OCI-LY7 (cell line): ENCODE results near the gene ZDBF2.

Experiments
- EZH2phosphoT487 ChIP-seq: fragments of 200-600 bp; sonication (generic); IDR thresholded peaks from 2 replicates; pipeline ENCODE4 v1.6.1; 2018; ENCODE audit warnings: low read depth, borderline replicate concordance, mild to moderate bottlenecking, mixed run types, antibody characterized with exemption, low read length, moderate library complexity, mixed read lengths
- TF ChIP-seq, protein P1 (sequence below): fragments of 200-600 bp; sonication (generic); conservative IDR thresholded peaks from 2 replicates; pipeline ENCODE4 v1.5.1; 2014; ENCODE audit warnings: mild to moderate bottlenecking, antibody characterized with exemption, low read length, moderate library complexity, mixed read lengths

DNA sequence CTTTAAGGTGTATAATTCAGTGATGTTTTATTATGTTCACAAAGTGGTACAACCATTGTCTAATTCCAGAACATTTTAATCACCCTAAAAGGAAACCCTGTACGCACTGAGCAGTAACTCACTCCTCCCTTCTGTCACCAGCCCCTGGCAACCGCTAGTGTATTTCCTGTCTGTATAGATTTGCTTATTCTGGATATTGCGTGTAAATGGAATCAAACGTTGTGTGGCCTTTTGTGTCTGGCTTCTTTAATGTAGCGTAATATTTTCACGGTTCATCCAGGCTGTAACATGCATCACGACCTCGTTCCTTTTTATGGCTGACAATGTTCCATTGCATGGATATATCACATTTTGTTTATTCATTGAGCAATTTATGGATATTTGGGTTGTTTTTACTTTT, 8.3 kb downstream of the ZDBF2 start:
- TF ChIP-seq, protein P1, sequence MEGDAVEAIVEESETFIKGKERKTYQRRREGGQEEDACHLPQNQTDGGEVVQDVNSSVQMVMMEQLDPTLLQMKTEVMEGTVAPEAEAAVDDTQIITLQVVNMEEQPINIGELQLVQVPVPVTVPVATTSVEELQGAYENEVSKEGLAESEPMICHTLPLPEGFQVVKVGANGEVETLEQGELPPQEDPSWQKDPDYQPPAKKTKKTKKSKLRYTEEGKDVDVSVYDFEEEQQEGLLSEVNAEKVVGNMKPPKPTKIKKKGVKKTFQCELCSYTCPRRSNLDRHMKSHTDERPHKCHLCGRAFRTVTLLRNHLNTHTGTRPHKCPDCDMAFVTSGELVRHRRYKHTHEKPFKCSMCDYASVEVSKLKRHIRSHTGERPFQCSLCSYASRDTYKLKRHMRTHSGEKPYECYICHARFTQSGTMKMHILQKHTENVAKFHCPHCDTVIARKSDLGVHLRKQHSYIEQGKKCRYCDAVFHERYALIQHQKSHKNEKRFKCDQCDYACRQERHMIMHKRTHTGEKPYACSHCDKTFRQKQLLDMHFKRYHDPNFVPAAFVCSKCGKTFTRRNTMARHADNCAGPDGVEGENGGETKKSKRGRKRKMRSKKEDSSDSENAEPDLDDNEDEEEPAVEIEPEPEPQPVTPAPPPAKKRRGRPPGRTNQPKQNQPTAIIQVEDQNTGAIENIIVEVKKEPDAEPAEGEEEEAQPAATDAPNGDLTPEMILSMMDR = no peak
- no peak for TF ChIP-seq EZH2phosphoT487
